ENCODE data around the gene PTPRU.

PTPRU gene

DNA sequence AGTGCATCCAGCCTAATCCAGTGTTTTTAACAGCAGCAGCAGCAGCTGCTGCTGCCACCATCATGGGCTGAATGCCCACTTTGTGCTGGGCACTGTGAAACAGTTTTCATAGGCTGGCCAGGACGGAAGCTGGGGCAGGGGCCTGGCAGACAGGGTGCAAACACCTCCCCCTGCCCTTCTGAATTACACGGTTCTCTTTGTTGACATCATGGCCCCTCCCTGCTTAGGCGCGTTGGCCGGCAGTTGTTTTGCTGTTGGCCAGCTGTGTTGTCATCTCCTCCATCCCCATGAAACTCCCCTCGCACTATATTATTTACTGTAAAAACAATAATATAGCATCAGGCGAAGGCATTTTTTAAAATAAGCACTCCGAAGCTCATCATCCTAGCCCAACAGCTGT, 33.1 kb downstream of the PTPRU start:
- no peak for DNase-seq

DNA sequence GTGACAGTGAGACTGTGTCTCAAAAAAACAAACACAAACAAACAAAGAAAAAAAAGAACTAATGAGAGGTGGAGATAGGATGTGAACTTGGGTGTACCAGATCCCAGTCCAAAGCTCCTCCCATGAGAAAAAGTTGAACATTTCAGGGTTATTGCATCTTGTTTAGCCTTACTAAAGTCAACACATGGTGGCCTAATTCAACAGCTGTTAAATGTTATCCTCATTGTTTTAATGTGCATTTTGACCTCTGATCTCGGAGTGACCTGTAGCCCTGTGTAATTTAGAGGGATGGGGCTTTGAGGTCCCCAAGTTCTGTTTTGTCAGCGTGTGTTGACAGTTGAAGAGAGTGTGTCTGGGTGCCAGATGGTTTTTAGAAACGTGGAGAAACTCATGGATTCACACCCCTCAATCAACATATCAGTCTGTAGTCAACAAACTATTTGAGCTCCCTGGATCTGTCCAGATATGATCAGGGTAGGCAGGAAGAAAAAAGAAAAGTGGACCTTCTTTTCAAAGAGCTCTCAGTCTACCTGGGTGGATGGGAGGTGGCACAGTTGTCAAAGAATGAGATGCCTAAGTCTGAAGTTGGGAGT, 34.7 kb downstream of the PTPRU start:
- no peak for DNase-seq

DNA sequence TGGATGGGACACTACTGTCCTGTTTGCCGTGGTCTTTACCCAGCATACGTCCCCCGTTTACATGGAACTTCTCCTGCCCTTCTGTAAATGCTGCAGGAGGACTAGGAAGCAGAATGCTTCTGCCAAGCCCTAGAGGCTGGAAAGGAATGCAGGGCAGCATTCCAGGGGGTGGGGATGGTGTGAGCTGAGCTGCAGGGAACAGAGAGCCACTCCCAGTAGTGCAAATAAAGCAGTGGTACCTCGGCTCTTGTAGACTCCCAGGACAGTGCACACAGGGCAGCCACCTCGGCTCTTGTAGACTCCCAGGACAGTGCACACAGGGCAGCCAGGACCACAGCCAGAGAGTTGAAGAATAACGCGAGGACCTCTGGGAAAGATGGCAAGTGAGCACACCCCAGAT, 35.4 kb downstream of the PTPRU start:
- no peak for DNase-seq

DNA sequence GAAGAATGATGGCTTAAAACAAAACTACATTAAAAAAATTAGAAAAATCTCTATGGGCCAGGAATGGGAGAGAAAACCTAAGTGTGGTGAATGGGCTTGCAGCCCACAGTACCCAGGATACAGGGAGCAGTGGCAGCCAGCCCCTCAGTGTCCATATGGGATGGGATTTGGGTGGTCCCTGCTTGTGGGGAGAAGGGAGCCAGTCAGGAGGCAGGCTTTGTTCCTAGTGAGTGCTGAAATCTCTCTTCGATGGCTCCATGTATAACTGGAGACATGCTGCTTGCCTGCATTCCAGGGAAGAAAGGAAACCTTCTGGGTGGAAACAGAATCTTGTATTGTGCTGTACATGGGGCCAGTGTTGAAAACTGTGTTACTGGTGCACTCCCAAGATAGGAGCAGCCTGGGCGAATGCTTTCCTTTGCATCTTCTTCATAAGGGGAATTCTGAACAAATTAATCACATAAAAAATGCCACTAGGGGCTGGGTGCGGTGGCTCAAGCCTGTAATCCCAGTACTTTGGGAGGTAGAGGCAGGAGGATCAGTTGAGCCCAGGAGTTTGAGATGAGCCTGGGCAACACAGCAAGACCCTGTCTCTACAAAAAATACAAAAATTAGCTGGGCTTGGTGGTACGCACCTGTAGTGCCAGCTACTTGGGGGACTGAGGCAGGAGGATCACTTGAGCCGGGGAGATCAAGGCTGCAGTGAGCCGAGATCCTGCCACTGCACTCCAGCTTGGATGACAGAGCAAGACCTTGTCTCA, 36.0 kb downstream of the PTPRU start:
- no peak for DNase-seq

DNA sequence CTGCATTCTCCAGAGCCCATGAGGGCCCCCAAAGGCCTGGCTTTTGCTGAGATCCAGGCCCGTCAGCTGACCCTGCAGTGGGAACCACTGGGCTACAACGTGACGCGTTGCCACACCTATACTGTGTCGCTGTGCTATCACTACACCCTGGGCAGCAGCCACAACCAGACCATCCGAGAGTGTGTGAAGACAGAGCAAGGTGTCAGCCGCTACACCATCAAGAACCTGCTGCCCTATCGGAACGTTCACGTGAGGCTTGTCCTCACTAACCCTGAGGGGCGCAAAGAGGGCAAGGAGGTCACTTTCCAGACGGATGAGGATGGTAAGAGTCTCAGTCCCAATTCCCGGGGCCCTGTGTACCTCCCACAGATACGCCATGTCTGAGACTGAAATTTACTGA, 39.1 kb downstream of the PTPRU start:
- no peak for DNase-seq

DNA sequence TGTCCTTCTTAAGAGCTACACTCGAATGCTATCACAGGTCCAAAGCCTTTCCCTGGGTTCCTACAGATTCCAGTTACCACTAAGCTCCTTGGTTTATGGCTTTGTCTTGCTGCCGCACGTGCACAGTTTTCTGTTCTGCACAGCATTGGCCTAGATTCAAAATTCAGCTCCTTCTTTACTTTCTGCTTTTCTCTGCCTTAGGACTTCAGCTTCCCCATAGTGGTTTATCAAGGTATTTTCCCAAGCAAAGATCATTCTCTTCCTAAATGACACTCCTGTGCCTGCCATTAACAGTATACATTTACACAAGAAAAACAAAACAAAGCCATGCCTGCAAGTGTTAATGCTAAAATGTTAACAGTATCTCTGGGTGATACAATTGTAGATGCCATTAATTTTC, 41.8 kb downstream of the PTPRU start:
- DNase-seq: no peak

DNA sequence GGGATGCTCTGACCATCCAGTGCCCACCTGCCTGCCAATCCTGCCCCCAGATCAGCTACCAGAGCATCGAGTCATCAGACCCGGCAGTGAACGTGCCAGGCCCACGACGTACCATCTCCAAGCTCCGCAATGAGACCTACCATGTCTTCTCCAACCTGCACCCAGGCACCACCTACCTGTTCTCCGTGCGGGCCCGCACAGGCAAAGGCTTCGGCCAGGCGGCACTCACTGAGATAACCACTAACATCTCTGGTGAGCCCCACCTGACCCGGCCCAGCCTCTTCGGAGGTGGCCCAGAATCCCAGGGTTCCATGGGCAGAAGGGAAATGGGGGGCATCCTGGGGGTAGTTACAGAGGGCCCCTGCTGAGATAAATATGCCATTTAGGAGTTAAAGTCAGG, 43.1 kb downstream of the PTPRU start:
- no peak for DNase-seq

DNA sequence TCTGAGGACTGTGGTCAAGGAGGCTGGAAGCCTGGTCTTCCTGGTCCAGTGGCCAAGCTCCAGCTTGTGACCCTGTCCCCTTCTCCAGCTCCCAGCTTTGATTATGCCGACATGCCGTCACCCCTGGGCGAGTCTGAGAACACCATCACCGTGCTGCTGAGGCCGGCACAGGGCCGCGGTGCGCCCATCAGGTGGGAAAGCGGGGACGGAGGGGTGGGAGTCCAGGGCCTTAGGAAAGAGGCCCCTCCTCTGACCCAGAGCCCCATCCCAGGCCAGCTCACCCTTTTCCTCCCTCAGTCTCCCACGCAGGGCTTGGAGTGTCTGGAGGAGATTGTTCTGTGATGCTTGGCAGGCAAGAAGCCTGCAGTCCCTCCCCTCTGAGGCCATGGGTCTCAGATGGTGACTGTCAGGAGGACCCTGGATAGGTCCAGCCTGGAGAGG, 43.6 kb downstream of the PTPRU start:
- no peak for DNase-seq

DNA sequence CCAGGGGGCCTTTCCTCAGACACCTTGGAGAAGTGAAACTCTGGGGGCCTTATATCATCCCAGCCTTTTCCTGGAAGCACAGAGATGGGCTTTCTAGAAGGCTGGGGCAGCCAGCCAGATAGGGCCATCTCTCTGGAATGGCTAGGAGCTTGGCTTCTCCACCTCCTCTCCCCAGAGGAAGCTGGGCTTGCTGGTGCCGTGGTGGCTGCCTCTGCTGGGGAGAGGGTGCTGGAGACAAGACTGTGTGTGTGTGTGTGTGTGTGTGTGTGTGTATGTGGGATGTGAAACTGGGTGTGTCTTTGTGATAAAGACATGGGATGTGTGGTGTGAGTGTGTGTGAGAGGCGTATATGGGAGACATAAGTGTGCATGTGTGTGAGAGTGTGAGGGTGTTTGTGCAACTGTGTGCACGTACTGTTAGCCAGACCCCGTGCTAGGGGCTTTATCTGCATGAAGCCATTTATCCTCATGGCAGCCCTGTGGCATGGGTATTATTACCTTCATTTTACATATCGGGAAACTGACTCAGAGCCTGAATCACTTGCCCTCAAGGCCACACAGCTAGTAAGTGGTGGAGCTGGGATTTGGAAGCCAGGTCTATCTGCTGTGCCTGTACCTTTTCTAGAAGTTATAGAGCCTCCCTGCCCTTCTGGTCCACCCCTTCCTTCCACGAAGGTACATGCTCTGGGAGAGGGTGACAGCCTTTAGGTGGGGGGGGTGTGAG, 44.2 kb downstream of the PTPRU start:
- no peak for DNase-seq

DNA sequence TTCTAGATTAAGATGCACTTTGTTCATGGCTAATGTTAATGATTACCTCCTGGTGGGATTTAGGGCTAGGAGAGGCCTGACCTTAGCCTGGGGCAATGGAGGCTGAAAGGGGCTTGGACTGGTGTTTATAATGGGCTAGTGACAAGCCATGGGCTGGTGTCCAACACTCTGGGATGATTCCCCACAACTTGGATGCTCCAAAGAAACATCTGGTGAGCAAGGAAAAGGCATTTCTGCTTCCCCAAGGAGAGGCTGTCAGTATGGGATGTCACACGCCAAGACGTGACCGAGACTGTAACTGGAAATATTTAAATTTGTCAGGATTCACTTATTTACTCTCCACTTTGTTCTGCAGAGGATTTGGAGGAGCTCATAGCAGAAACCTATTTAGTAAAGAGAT, 45.2 kb downstream of the PTPRU start:
- DNase-seq: no peak

DNA sequence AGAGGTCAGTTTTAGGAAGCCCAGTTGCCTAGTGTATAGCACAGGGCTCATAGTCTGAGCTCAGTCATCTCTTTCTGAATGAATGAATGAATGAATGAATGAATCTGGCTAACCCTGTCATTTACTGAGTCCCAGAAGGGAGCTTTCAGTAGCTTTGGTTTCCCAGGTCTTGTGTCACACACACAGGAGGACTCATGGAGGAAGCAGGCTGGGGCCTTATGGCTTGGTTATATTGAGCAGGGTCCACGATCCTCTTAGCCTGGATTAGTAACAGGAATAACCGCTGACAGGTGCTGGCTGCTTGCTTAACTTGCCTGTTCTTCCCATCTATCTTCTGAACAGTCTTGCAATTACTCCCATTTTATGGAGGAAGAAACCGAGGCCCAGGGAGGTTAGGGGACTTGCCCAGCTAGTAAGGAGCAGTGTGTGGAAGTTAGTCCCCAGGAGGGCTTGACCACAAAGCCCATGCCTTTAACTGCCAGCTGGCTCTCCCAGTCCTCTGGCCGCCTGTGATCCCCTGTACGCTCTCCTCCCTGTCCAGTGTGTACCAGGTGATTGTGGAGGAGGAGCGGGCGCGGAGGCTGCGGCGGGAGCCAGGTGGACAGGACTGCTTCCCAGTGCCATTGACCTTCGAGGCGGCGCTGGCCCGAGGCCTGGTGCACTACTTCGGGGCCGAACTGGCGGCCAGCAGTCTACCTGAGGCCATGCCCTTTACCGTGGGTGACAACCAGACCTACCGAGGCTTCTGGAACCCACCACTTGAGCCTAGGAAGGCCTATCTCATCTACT, 46.0 kb downstream of the PTPRU start:
- DNase-seq: no peak

DNA sequence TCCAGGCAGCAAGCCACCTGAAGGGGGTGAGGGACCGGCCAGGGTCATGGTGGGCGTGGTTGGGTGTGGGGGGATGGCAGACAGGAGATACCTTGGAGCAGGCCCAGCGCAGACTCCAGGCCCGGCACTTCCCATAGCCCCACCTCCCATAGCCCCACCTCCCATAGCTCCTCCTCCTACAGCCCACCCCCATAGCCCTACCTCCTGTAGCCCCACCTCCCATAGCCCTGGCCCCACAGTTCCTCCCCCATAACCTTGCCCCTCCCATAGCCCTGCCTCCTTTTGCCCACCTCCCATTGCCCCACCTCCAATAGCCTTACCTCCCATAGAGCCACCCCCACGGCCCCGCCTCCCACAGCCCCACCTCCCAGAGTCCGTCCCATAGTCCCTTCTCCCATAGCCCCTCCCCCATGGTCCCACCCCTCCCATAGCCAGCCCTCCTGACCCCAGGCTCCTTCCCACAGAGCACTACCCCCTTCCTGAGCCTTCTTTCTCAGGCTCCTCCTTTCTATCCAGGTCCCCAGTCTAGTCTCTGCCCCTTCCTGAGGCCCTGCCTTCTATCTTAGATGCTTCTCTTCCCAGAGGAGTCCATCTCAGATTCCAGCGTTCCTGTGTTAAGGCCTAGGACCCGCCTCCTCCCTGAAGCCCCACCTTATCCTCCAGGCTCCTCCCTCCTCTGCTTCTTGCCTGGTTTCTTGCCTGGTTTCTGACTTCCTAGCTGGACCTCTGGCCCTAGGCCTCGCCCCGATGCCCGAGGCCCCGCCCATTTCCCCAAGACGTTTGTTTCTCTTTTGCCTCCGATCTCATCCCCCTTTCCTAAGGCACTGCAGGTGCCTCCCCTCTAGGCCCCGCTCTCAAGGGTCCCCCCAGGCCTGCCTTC, 46.8 kb downstream of the PTPRU start:
- DNase-seq: no peak

DNA sequence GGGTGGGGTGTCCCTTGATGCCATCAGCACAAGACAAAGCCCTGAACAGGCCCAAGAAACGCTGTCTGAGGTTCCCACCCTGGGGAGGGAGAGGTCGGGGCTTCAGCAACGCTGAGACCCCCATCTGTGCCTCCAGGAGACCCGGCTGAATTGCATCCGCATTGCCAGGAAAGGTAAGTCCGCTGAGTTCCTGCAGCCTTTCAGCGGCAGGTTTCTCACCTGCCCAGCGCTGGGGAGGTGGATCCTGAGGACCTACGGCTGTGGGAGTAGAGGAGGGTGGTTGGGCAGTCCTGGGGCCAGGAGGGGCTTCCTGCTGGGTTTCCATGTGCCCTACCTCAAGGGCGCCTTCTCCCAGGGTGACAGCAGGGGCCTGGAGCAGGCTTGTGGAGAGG, 47.5 kb downstream of the PTPRU start:
- no peak for DNase-seq

DNA sequence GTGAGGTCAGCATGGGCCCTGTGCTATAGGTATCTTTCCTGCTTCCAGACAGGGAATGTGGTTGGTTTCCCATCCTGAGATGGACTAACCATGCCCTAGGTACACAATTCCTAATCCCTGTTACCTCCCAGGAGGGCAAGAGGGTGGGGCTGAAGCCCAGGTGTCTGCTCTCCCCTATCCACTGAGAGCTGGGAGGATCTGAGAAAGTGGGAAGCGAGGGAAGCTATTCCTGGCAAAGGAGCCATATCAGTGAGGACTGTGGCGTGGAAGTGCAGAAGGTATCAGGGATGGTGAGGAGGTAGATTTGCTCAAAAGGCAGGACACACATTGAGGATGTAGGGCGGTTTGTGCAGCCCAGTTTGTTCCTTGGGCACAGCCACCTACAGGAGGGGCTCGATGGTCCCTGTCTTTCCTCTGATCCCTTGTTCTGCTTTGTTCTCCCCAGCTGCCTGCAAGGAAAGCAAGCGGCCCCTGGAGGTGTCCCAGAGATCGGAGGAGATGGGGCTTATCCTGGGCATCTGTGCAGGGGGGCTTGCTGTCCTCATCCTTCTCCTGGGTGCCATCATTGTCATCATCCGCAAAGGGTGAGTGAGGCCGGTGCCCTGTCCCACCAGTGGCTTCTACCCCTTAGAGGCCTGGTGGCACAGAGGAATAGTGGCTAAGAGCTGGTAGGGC, 48.1 kb downstream of the PTPRU start:
- DNase-seq: no peak

DNA sequence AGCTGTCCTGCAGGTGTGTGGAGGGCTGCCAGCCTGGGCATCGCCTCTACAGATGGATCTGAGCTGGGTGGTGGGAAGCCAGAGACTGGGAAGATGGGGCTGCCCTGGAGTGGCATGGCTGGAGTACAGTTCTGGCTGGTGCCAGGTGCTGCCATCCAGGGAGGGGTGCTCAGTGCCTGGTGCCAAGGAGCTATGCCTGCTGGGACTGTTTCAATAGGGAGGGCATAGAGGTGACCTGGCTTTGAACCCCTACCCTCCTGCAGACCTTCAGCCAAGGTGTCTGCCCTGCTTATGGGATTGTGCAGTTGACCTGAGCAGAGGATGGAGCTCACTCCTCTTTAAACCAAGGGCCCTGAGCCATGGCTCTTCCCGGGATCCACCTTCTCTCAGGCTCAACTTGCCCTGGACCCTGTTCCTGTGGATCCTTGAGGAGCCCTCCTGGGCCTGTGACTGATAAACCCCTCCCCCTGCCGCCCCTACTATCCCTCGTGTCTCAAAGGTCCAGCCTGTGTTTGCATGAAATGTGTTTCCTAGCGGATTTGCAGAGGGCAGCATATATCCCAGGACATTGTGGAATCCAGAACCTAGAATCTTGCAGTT, 48.7 kb downstream of the PTPRU start:
- no peak for DNase-seq

DNA sequence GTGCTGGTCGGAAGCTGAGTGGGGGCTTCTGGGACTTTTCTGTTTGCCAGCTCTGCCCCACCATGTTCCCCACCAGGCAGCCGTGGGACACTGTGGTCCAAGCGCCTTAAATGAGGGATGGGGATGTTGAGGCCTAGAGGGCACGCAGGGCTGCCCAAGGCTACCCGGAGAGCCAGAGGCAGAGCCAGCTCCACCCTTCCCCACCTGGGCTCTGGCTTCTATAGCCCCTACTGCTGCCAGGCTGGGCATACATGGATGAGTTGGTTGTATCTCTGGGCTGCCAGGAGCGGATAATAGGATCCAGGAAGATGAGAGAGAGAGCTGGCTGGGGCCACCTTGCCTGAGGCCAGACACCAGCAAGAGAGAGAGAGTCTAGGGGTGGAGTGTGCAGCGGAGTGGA, 49.4 kb downstream of the PTPRU start:
- no peak for DNase-seq

DNA sequence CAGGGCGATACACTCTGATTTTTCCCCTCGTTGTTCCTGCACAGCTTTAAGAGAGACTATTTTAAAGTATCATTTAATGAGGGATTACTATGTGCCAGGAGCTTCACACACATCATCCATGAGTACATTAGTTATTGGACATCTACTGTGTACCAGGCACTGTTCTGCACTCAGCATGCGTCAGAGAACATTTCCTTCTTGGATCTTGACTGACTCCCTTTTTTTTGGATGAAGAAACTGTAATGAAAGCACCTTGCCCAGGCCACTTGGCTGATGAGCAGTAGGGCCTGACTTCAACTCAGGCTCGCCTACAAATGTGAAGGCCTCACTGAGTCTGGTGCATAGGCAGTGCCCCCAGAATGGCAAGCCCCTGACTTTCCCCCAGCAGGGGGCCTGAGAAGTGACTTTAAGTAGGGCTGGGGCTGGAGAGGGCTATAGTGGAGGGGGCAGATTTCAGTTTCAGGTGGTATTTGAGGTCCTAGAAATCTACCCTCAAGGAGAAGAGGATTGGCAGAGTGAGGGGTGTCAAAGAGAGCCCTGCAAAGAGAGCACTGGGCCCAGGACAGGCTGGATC, 50.0 kb downstream of the PTPRU start:
- DNase-seq: no peak

DNA sequence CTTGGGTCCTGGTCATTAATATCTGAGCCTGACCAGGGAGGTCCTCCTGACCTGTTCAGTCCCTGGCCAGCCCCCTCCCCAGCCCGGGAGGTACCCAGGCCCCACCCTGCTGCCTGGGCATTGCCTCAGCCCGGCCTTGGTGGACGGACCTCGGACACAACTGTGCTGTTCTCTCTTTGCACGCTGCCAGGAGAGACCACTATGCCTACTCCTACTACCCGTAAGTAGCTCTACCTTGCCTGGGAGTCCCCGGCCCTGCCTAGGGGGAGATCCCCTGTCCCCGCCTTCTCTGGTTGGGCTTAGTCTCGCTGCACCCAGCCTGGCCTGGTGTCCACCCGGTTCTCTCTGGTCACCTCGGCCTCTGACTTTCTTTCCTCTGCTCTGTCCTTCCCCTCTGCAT, 53.2 kb downstream of the PTPRU start:
- no peak for DNase-seq

DNA sequence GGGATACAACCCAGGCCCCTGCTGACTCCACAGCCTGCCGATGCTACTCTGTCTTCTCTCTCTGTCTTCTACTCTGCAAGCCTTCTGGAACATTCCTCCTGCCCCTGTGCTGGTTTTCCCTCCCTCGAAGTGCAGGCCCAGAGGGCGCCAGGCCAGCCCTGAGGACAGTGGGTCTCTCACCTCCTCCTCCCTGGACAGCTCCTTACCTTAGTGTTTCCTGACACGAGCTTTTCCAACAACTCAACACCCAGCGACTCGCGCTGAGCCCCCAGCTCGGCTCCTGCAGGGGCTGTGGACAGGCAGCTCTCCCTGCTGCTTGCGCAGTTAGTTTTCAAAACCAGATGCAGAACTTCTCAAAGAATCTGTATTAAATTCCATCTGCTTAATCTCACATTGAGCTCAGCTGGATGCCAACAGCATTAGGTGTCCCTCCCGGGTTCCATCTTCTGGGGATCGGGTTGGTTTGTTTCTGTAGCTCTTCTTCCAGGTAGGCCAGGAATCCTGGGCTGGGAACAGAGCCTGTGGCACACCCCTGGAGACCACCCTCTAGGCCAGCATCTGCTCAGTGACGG, 54.2 kb downstream of the PTPRU start:
- DNase-seq: no peak

DNA sequence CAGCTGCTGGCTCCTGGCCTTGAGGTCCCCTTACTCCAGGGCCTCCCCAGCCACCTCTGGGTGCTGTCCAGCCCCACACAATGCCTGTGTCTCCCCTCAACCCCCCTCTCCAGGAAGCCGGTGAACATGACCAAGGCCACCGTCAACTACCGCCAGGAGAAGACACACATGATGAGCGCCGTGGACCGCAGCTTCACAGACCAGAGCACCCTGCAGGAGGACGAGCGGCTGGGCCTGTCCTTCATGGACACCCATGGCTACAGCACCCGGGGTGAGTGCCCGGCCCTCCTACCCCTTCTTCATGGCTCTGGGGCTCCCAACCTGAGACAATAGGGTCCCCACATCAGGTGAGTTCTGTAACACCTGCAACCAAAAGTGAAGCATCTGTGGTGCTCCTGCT, 55.4 kb downstream of the PTPRU start:
- no peak for DNase-seq

DNA sequence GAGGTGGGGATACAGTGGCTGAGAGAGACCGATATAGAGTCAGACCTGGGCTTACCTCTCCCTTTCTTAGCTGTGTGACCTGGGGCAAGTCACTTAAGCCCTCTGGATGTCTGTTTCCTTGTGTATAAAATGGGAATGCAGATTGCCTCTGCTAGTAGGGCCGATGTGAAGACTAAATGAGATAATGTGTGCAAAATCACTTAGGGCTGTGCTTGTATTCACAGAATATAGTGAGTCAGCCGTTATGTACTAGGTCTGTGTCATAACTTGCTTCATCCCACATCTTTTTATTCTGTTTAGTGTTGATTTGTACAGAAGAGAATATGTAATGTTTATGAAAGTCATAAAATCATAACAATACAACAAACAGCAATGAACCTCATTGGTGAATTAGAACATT, 56.0 kb downstream of the PTPRU start:
- DNase-seq: no peak
